A549 (cell line): Measurements from ENCODE around the gene SBF2.

Source experiments
- CBX2 ChIP-seq: fragments of 200-600 bp; sonication (generic); IDR thresholded peaks from 2 replicates; pipeline ENCODE4 v1.6.1; 2016; ENCODE audit warnings: low read depth, mild to moderate bottlenecking, borderline replicate concordance
- JUNB ChIP-seq: fragments of >200 bp; sonication (Bioruptor Twin); formaldehyde crosslinking; IDR thresholded peaks from 2 replicates; pipeline ENCODE4 v1.6.1; 2016
- MAFK ChIP-seq: fragments of 450-650 bp; IDR thresholded peaks from 2 replicates; pipeline ENCODE4 v1.6.1; 2014; ENCODE audit not compliant: partially characterized antibody
- RCOR1 ChIP-seq: fragments of 150-350 bp; IDR thresholded peaks from 2 replicates; pipeline ENCODE4 v1.6.1; 2014; ENCODE audit warnings: antibody characterized with exemption, low read length, low read depth
- TF ChIP-seq, protein P1 (sequence below): fragments of >200 bp; sonication (Bioruptor Twin); formaldehyde crosslinking; IDR thresholded peaks from 3 replicates; pipeline ENCODE4 v1.5.1; 2016
- TF ChIP-seq, protein P2 (sequence below): fragments of 450-650 bp; IDR thresholded peaks from 2 replicates; pipeline ENCODE4 v1.6.1; 2014; ENCODE audit warnings: antibody characterized with exemption

DNA sequence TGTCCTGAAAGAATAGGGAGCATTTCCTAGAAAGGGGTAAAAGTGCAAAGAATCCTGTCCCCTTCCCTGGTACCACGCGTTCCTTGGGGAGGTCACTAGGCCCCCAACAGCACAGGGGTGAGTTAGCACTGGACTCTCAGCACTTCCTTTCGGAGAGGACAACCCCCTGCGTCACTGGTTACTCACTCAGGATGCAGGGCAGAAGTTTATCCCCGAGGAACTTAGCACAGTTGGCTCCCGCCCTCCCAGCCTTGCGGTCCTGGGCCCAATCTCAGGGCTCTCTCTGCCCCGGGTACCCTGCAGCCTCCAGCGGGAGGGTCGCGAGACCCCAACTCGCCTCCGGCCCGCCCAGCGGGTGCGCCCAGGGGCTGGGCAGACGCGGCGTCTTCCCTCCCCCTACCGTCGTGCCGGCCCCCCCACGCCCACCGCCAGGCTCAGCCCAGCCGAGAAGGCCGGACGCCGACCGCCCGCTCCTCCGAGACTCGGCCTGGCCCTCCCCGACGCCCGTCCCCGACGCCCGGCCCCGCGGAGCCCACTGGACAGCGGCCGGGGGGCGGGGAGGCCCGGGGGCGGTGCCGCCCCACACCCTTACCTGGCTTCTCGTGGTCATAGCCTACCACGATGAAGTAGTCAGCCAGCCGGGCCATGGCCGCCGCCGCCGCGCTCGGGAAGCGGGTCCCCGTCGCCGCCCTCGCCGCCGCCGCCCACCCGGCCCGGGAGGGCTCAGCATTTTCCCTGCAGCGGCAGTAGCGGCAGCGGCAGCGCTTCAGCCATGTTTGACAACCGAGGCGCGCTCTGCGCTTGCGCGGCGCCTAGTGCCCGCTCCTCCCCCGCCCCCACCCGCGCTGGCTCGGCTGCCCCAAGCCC lies at the start of gene SBF2:
- TF ChIP-seq RCOR1 (no peak), MAFK (no peak), JUNB (no peak), CBX2 (no peak)
- TF ChIP-seq, protein P1, sequence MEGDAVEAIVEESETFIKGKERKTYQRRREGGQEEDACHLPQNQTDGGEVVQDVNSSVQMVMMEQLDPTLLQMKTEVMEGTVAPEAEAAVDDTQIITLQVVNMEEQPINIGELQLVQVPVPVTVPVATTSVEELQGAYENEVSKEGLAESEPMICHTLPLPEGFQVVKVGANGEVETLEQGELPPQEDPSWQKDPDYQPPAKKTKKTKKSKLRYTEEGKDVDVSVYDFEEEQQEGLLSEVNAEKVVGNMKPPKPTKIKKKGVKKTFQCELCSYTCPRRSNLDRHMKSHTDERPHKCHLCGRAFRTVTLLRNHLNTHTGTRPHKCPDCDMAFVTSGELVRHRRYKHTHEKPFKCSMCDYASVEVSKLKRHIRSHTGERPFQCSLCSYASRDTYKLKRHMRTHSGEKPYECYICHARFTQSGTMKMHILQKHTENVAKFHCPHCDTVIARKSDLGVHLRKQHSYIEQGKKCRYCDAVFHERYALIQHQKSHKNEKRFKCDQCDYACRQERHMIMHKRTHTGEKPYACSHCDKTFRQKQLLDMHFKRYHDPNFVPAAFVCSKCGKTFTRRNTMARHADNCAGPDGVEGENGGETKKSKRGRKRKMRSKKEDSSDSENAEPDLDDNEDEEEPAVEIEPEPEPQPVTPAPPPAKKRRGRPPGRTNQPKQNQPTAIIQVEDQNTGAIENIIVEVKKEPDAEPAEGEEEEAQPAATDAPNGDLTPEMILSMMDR, result no peak
- TF ChIP-seq, protein P2, sequence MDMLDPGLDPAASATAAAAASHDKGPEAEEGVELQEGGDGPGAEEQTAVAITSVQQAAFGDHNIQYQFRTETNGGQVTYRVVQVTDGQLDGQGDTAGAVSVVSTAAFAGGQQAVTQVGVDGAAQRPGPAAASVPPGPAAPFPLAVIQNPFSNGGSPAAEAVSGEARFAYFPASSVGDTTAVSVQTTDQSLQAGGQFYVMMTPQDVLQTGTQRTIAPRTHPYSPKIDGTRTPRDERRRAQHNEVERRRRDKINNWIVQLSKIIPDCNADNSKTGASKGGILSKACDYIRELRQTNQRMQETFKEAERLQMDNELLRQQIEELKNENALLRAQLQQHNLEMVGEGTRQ, result no peak
